DOHH2 (cell line): ENCODE measurements around the gene BCO1.

ENCODE experiments used
- H3F3A ChIP-seq: fragments of 200-600 bp; sonication (generic), shearing (Covaris generic); 2 replicates; pipeline ENCODE4 v1.6.0; 2016; ENCODE audit warnings: antibody characterized with exemption, mild to moderate bottlenecking; ENCODE audit not compliant: control insufficient read depth, insufficient read depth
- H3K27ac ChIP-seq: fragments of 200-600 bp; sonication (generic); 2 replicates; pipeline ENCODE4 v1.5.1; 2014; ENCODE audit warnings: low read depth, mild to moderate bottlenecking, low read length, moderate library complexity
- H3K27me3 ChIP-seq: fragments of 200-600 bp; sonication (generic); 2 replicates; pipeline ENCODE4 v1.6.1; 2014; ENCODE audit warnings: mild to moderate bottlenecking, low read length, mixed read lengths; ENCODE audit not compliant: control insufficient read depth
- H3K36me3 ChIP-seq: fragments of 200-600 bp; sonication (generic); 2 replicates; pipeline ENCODE4 v1.6.1; 2014; ENCODE audit warnings: mild to moderate bottlenecking, low read length, moderate library complexity, mixed read lengths; ENCODE audit not compliant: control insufficient read depth
- H3K4me1 ChIP-seq: fragments of 200-600 bp; sonication (generic); 2 replicates; pipeline ENCODE4 v1.6.1; 2014; ENCODE audit warnings: mild to moderate bottlenecking, low read length, mixed read lengths; ENCODE audit not compliant: control insufficient read depth
- H3K4me2 ChIP-seq: fragments of 200-600 bp; sonication (generic); 2 replicates; pipeline ENCODE4 v1.6.0; 2014; ENCODE audit warnings: mild to moderate bottlenecking, low read length, moderate library complexity
- H3K4me3 ChIP-seq: fragments of 200-600 bp; sonication (generic); 2 replicates; pipeline ENCODE4 v1.5.1; 2014; ENCODE audit warnings: mild to moderate bottlenecking, low read length, mixed read lengths
- H3K79me2 ChIP-seq: fragments of 200-600 bp; sonication (generic); 2 replicates; pipeline ENCODE4 v1.6.1; 2014; ENCODE audit warnings: mild to moderate bottlenecking, low read length, mixed read lengths; ENCODE audit not compliant: control insufficient read depth
- H3K9me2 ChIP-seq: fragments of 200-600 bp; sonication (generic); replicated peaks from 2 replicates; pipeline ENCODE4 v1.6.1; 2014; ENCODE audit warnings: mild to moderate bottlenecking, low read length, mixed read lengths; ENCODE audit not compliant: control insufficient read depth
- H3K9me3 ChIP-seq: fragments of 200-600 bp; sonication (generic); 2 replicates; pipeline ENCODE4 v1.6.1; 2014; ENCODE audit warnings: antibody characterized with exemption, low read length, mixed read lengths; ENCODE audit not compliant: control insufficient read depth, insufficient read depth
- H4K20me1 ChIP-seq: fragments of 200-600 bp; sonication (generic); 2 replicates; pipeline ENCODE4 v1.6.0; 2014; ENCODE audit warnings: low read depth, mild to moderate bottlenecking, antibody characterized with exemption, low read length, moderate library complexity; ENCODE audit not compliant: control insufficient read depth, insufficient read depth
- CTCF ChIP-seq: fragments of 200-600 bp; sonication (generic); IDR thresholded peaks from one replicate; pipeline ENCODE4 v1.5.1; 2014; ENCODE audit warnings: antibody characterized with exemption, mild to moderate bottlenecking, low read depth, low read length; ENCODE audit not compliant: poor library complexity, severe bottlenecking
- EZH2phosphoT487 ChIP-seq: fragments of 200-600 bp; sonication (generic); IDR thresholded peaks from 2 replicates; pipeline ENCODE4 v1.6.1; 2017; ENCODE audit warnings: borderline replicate concordance, mild to moderate bottlenecking, antibody characterized with exemption, low read length, moderate library complexity, mixed read lengths

Gene BCO1

GRCh38 chr16:81265658-81266451 is 27.4 kb downstream of the BCO1 start:
- no peak overlapping the region for H3K4me2 ChIP-seq
- H3K27ac ChIP-seq, result no peak overlapping the region
- no peaks in the 10 kb centered on the region for H3K36me3 ChIP-seq
- H3K27me3 ChIP-seq, result no peaks in the 10 kb centered on the region
- H3K4me3 ChIP-seq, result no peak overlapping the region
- no peaks in the 10 kb centered on the region for H4K20me1 ChIP-seq
- no peaks in the 10 kb centered on the region for H3K9me3 ChIP-seq
- no peaks in the 10 kb centered on the region for H3F3A ChIP-seq
- H3K9me2 ChIP-seq, result no peaks in the 10 kb centered on the region
- H3K79me2 ChIP-seq, result no peaks in the 10 kb centered on the region
- TF ChIP-seq EZH2phosphoT487 (no peak), CTCF (no peak)
- H3K4me1 ChIP-seq, result no peaks in the 10 kb centered on the region

- TF ChIP-seq EZH2phosphoT487, result no peak
- no peak for TF ChIP-seq CTCF
- no peaks in the 10 kb centered on the region for H3K4me1 ChIP-seq
- no peaks in the 10 kb centered on the region for H3K9me3 ChIP-seq
- no peaks in the 10 kb centered on the region for H3K9me2 ChIP-seq
- no peaks in the 10 kb centered on the region for H3K79me2 ChIP-seq
- H3K27me3 ChIP-seq, result no peaks in the 10 kb centered on the region
- no peaks in the 10 kb centered on the region for H3F3A ChIP-seq
- H3K4me3 ChIP-seq, result no peak overlapping the region
- H3K36me3 ChIP-seq, result no peaks in the 10 kb centered on the region
- H4K20me1 ChIP-seq, result no peaks in the 10 kb centered on the region
- H3K4me2 ChIP-seq, result no peak overlapping the region
- no peak overlapping the region for H3K27ac ChIP-seq
Measured at GRCh38 chr16:81266680-81267095, 28.2 kb downstream of the BCO1 start.

- Histone ChIP-seq H3K27me3 (no peaks in the 10 kb centered on the region), H4K20me1 (no peaks in the 10 kb centered on the region), H3K36me3 (no peaks in the 10 kb centered on the region), H3K4me1 (no peaks in the 10 kb centered on the region), H3K27ac (no peak overlapping the region), H3F3A (no peaks in the 10 kb centered on the region), H3K9me2 (no peaks in the 10 kb centered on the region), H3K9me3 (no peaks in the 10 kb centered on the region), H3K4me2 (no peak overlapping the region), H3K4me3 (no peak overlapping the region), H3K79me2 (no peaks in the 10 kb centered on the region)
- TF ChIP-seq CTCF (no peak), EZH2phosphoT487 (no peak)
Measured at GRCh38 chr16:81268509-81268908, 30.0 kb downstream of the BCO1 start.
